Left lung (tissue), 10 donors: ENCODE results near the gene CARMIL1. TPM values are rescaled to one million over a fixed set of nuclear protein-coding genes. Genes with fewer than 3 reads are reported as not detected.

Experiments used
- ATAC-seq: fragments of 200-7000 bp; cut with Tn5 transposase; one replicate; pipeline ENCODE4 v1.9.1; 2020; ENCODE audit warnings: moderate library complexity
- DNase-seq, 4 donors: peaks; one replicate each; pipeline ENCODE4 v3.0.0-alpha.2; 2013 to 2020
- H3K27ac ChIP-seq, 2 donors: fragments of 200-600 bp; sonication (generic) in 1 of 2; one replicate each; pipeline versions ENCODE4 v1.5.0 to v1.8.0; 2020 to 2021
- H3K27me3 ChIP-seq, 2 donors: fragments of 200-600 bp; sonication (generic) in 1 of 2; one replicate each; pipeline versions ENCODE4 v1.5.0 to v1.8.0; 2020 to 2021
- H3K36me3 ChIP-seq, 2 donors: fragments of 200-600 bp; sonication (generic) in 1 of 2; one replicate each; pipeline versions ENCODE4 v1.5.0 to v1.8.0; 2020 to 2021
- H3K4me1 ChIP-seq, 2 donors: fragments of 200-600 bp; one replicate each; pipeline ENCODE4 v1.8.0; 2021
- H3K4me3 ChIP-seq, 2 donors: fragments of 200-600 bp; sonication (generic) in 1 of 2; one replicate each; pipeline versions ENCODE4 v1.5.0 to v1.8.0; 2020 to 2021; ENCODE audit warnings: mild to moderate bottlenecking in 1 of 2
- H3K9me3 ChIP-seq, 2 donors: fragments of 200-600 bp; sonication (generic) in 1 of 2; one replicate each; pipeline versions ENCODE4 v1.5.0 to v1.8.0; 2020 to 2021
- intact Hi-C, 2 donors: fragments of 100-400 bp; cut with DNase I; formaldehyde crosslinking; loops; one replicate each; pipeline versions ENCODE4 v1.11.2 to v1.14.2; 2022
- polyA plus RNA-seq, 6 donors: library from polyadenylated mRNA; unstranded; fragments of 120-200 nt; gene quantifications; one replicate each; pipeline ENCODE4 v1.2.1, GENCODE V29; 2013; ENCODE audit not compliant: insufficient read length in 6 of 6
- total RNA-seq, 2 donors: library from RNA; stranded (reverse); fragmentation: NEBNext Ultra II Directional; extraction: Animal tissue kit (Norgen Biotek cat#: 25700); gene quantifications; one replicate each; pipeline ENCODE4 v1.2.1, GENCODE V29; 2021
- TF ChIP-seq, protein P1 (sequence below), 2 donors: fragments of 200-600 bp; sonication (generic) in 1 of 2; IDR thresholded peaks; one replicate each; pipeline versions ENCODE4 v1.5.0 to v1.8.0; 2021; ENCODE audit warnings: antibody characterized with exemption in 2 of 2
- donor health status: DM: no; HTN: yes; CAD: no.
- donor health status: DM: no; HTN: no; CAD: no.

CARMIL1 gene
- total and polyA plus RNA-seq, 8 donors = 16.4 to 32.8 (median 27.4) TPM

- TF ChIP-seq, protein P1, sequence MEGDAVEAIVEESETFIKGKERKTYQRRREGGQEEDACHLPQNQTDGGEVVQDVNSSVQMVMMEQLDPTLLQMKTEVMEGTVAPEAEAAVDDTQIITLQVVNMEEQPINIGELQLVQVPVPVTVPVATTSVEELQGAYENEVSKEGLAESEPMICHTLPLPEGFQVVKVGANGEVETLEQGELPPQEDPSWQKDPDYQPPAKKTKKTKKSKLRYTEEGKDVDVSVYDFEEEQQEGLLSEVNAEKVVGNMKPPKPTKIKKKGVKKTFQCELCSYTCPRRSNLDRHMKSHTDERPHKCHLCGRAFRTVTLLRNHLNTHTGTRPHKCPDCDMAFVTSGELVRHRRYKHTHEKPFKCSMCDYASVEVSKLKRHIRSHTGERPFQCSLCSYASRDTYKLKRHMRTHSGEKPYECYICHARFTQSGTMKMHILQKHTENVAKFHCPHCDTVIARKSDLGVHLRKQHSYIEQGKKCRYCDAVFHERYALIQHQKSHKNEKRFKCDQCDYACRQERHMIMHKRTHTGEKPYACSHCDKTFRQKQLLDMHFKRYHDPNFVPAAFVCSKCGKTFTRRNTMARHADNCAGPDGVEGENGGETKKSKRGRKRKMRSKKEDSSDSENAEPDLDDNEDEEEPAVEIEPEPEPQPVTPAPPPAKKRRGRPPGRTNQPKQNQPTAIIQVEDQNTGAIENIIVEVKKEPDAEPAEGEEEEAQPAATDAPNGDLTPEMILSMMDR (IDR thresholded peaks at IDR 0.05) = no peak
- H3K27ac ChIP-seq = no peak overlapping the region
- no peak overlapping the region for H3K4me3 ChIP-seq
- H3K4me1 ChIP-seq = no peaks in the 10 kb centered on the region
- no peaks in the 10 kb centered on the region for H3K36me3 ChIP-seq
- no peaks in the 10 kb centered on the region for H3K27me3 ChIP-seq
- no peak for ATAC-seq
- no peak for DNase-seq
- H3K9me3 ChIP-seq = no peaks in the 10 kb centered on the region
- intact Hi-C loops = no loop called here
Measured at GRCh38 chr6:25254671-25255070, 24.5 kb upstream of the CARMIL1 start.

DNA sequence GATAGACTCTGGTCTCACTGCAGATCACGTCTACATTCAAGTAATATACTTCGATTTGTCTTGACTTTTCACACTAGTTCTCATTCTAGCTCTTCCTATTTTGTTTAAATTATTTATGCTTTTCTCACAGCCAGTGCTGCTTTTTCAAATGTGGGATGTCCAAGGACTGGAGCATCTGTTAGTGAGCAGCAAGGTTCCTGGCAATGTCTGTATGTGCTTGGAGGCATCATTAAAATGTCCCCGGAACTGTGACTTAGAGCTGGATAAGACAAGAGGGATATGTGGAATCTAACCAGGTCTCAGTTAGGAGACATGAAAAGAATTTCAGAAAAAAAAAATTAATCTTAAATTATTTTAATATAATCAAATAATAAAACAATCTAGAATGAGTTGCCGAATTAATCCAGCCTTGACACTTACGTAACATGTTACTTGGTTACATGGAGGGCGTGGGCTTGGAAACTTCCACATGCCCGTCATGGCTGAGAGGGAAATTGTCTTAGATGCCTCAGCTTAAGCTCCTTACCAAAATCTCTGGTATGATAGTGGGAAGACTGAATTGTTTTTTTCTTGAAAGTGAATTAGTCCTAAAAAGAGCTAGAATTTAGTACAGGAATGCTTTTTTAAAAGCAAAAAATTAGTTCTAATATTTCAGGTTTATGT lies 21.4 kb upstream of the CARMIL1 start:
- ATAC-seq (no peak), DNase-seq (no peak)
- no peaks in the 10 kb centered on the region for H3K9me3 ChIP-seq
- no peak overlapping the region for H3K27ac ChIP-seq
- no peaks in the 10 kb centered on the region for H3K36me3 ChIP-seq
- H3K4me3 ChIP-seq = no peak overlapping the region
- intact Hi-C loops = no loop called here
- no peaks in the 10 kb centered on the region for H3K27me3 ChIP-seq
- H3K4me1 ChIP-seq = no peaks in the 10 kb centered on the region
- TF ChIP-seq, protein P1 (IDR thresholded peaks at IDR 0.05) = no peak

DNA sequence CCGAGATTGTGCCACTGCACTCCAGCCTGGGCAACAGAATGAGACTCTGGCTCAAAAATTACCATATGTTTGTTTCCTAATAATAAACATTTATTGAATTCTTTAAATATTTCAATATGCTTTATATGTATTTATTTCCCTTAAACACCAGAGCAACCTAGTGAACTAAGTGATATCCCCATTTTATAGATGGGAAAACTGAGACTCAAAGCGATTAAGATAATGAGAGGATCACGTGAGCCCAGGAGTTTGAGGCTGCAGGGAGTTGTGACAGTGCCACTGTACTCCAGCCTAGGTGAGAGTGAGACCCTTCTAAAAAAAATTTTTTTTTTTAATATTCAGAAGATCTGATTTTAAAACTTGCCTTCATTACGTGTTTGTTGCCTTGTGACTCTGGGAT lies 19.4 kb upstream of the CARMIL1 start:
- DNase-seq (no peak), ATAC-seq (no peak)
- Histone ChIP-seq H3K27me3 (no peaks in the 10 kb centered on the region), H3K9me3 (no peaks in the 10 kb centered on the region), H3K4me3 (no peak overlapping the region), H3K36me3 (no peaks in the 10 kb centered on the region), H3K27ac (no peak overlapping the region), H3K4me1 (no peaks in the 10 kb centered on the region)
- TF ChIP-seq, protein P1 (IDR thresholded peaks at IDR 0.05) = no peak
- intact Hi-C loops = no loop called here

DNA sequence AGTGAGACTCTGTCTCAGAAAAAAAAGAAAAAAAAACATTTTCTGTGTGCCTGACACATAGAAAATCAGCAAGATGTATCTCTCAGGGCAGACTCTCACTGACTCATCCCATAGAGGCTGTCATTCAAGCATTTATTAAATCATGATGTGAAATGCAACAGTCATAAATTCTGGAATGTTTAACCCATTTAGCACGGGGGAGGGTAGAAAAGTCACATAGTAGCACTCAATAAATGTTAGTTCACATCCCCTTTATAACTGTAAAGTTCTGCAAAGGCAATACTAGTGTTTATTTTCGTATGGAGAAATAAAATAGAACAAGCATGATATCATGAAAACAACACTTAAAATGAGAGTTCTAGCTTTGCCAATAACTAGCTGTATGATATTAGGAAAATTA lies 15.5 kb upstream of the CARMIL1 start:
- H3K9me3 ChIP-seq = no peaks in the 10 kb centered on the region
- intact Hi-C loops = no loop called here
- no peak for ATAC-seq
- H3K27ac ChIP-seq = no peak overlapping the region
- no peaks in the 10 kb centered on the region for H3K36me3 ChIP-seq
- H3K4me3 ChIP-seq = no peak overlapping the region
- no peak for DNase-seq
- H3K27me3 ChIP-seq = no peaks in the 10 kb centered on the region
- TF ChIP-seq, protein P1 (IDR thresholded peaks at IDR 0.05) = no peak
- no peaks in the 10 kb centered on the region for H3K4me1 ChIP-seq

GRCh38 chr6:25266456-25267100 lies 12.6 kb upstream of the CARMIL1 start:
- intact Hi-C loops = no loop called here

More at GRCh38 chr6:25266456-25267100, 12.6 kb upstream of the CARMIL1 start:
- Histone ChIP-seq H3K27me3 (no peaks in the 10 kb centered on the region), H3K27ac (no peak overlapping the region), H3K36me3 (no peaks in the 10 kb centered on the region), H3K9me3 (no peaks in the 10 kb centered on the region), H3K4me3 (no peak overlapping the region), H3K4me1 (no peaks in the 10 kb centered on the region)
- TF ChIP-seq, protein P1 (IDR thresholded peaks at IDR 0.05) = no peak
- ATAC-seq (no peak), DNase-seq (no peak)
